AG09319 (cell line): ENCODE data around the gene ARHGEF17.

Experiments used
- DNase-seq: peaks from one replicate; pipeline ENCODE4 v3.0.0-alpha.2; 2010; ENCODE audit warnings: low read depth; ENCODE audit errors: extremely low read depth
- CTCF ChIP-seq: IDR thresholded peaks from 2 replicates; pipeline ENCODE4 v1.5.1; 2011; ENCODE audit warnings: low read depth, mild to moderate bottlenecking, inconsistent platforms, low read length, moderate library complexity

Gene ARHGEF17

GRCh38 chr11:73326929-73327811 is 19.1 kb downstream of the ARHGEF17 start:
- no peak for TF ChIP-seq CTCF
- DNase-seq = no peak

- no peak for TF ChIP-seq CTCF
- DNase-seq = no peak
These were observed 19.8 kb downstream of the ARHGEF17 start for GRCh38 chr11:73327812-73328364.

- DNase-seq = no peak
These were observed 22.6 kb downstream of the ARHGEF17 start for GRCh38 chr11:73330569-73331093.

GRCh38 chr11:73331138-73331916 is 23.3 kb downstream of the ARHGEF17 start:
- no peak for TF ChIP-seq CTCF
- no peak for DNase-seq

More at GRCh38 chr11:73330569-73331093, 22.6 kb downstream of the ARHGEF17 start:
- peak; percentile 56 for TF ChIP-seq CTCF

GRCh38 chr11:73333173-73333572 is 25.1 kb downstream of the ARHGEF17 start:
- no peak for TF ChIP-seq CTCF
- no peak for DNase-seq

GRCh38 chr11:73333640-73334383 is 25.7 kb downstream of the ARHGEF17 start:
- no peak for TF ChIP-seq CTCF

More at GRCh38 chr11:73333640-73334383, 25.7 kb downstream of the ARHGEF17 start:
- DNase-seq = no peak
